Activated T-helper 1 cell treated with anti-CD3 and anti-CD28 coated beads, Interleukin-12 subunit alpha, Interleukin-12 subunit beta, Interleukin-2, Interleukin-4 antibody, amounts not matched to agents 30 ng/mL and 10 ng/mL and 1 ng/mL, durations not matched to agents 14 hours and 24 hours and 36 hours (primary cell): ENCODE results near the gene PDILT. TPM values are rescaled to one million over a fixed set of nuclear protein-coding genes. Genes with fewer than 3 reads are reported as not detected.
"Not testable (repeated sequence)": the region's sequence is repeated elsewhere in the genome, so short reads cannot be mapped to it uniquely, and the experiment has no call there.

Experiments used
- DNase-seq: peaks from one replicate; pipeline ENCODE4 v3.0.0; 2021; ENCODE audit warnings: low spot score
- H3K27ac Mint-ChIP-seq: one replicate; pipeline ENCODE4 v1.8.0; 2021; ENCODE audit warnings: mild to moderate bottlenecking, mixed read lengths
- H3K27me3 Mint-ChIP-seq: one replicate; pipeline ENCODE4 v1.8.0; 2022; ENCODE audit warnings: mild to moderate bottlenecking, moderate library complexity, mixed read lengths; ENCODE audit not compliant: insufficient read depth
- H3K36me3 Mint-ChIP-seq: one replicate; pipeline ENCODE4 v1.8.0; 2021; ENCODE audit warnings: low read depth, mixed read lengths
- H3K4me1 Mint-ChIP-seq: one replicate; pipeline ENCODE4 v1.8.0; 2021; ENCODE audit warnings: low read depth, mixed read lengths
- H3K4me3 Mint-ChIP-seq: one replicate; pipeline ENCODE4 v1.8.0; 2021; ENCODE audit warnings: mild to moderate bottlenecking, moderate library complexity, mixed read lengths
- H3K9me3 Mint-ChIP-seq: one replicate; pipeline ENCODE4 v1.8.0; 2021; ENCODE audit warnings: mixed read lengths
- intact Hi-C: fragments of 100-400 bp; cut with micrococcal nuclease; formaldehyde crosslinking; loops from one replicate; pipeline ENCODE4 v1.15.1; 2024
- total RNA-seq: library from RNA; stranded (reverse); gene quantifications from 2 replicates; pipeline ENCODE4 v1.2.3, GENCODE V29; 2022

The PDILT gene
- total RNA-seq, result not detected in 2 replicates

- no peak for DNase-seq
- Mint-ChIP-seq H3K27ac (no peak within 1 kb of the TSS), H3K4me1 (no peaks in the 10 kb centered on the region), H3K4me3 (no peak within 1 kb of the TSS), H3K9me3 (no peaks in the 10 kb centered on the region), H3K27me3 (no peaks in the 10 kb centered on the region), H3K36me3 (no peaks in the 10 kb centered on the region)
- intact Hi-C loops, result no loop called here
These were observed at the start of gene PDILT for GRCh38 chr16:20404637-20405036. Gene PDILT (minus strand): TSS chr16:20404737. CDS start chr16:20399300, 5,437 bp downstream.

GRCh38 chr16:20453633-20454032 is 49.1 kb upstream of the PDILT start:
- intact Hi-C loops, DNase-seq, H3K9me3 Mint-ChIP-seq, H3K27ac Mint-ChIP-seq, H3K4me3 Mint-ChIP-seq, H3K27me3 Mint-ChIP-seq, H3K4me1 Mint-ChIP-seq, H3K36me3 Mint-ChIP-seq: not testable (repeated sequence)

- H3K9me3 Mint-ChIP-seq, H3K27me3 Mint-ChIP-seq, DNase-seq, H3K4me3 Mint-ChIP-seq, H3K27ac Mint-ChIP-seq, H3K36me3 Mint-ChIP-seq, intact Hi-C loops, H3K4me1 Mint-ChIP-seq: not testable (repeated sequence)
These were observed 46.8 kb upstream of the PDILT start, which contains the start of gene ACSM2A for GRCh38 chr16:20451364-20451763. Gene ACSM2A (plus strand): TSS chr16:20451521. CDS start chr16:20460115, 8,594 bp downstream.

GRCh38 chr16:20446652-20447393 is 42.3 kb upstream of the PDILT start:
- H3K36me3 Mint-ChIP-seq, H3K4me3 Mint-ChIP-seq, H3K27me3 Mint-ChIP-seq, DNase-seq, H3K27ac Mint-ChIP-seq, H3K4me1 Mint-ChIP-seq, intact Hi-C loops, H3K9me3 Mint-ChIP-seq: not testable (repeated sequence)

- intact Hi-C loops, H3K4me1 Mint-ChIP-seq, H3K4me3 Mint-ChIP-seq, H3K9me3 Mint-ChIP-seq, H3K36me3 Mint-ChIP-seq, DNase-seq, H3K27me3 Mint-ChIP-seq, H3K27ac Mint-ChIP-seq: not testable (repeated sequence)
These were observed 37.3 kb upstream of the PDILT start for GRCh38 chr16:20441859-20442258.

- intact Hi-C loops, result no loop called here
- Mint-ChIP-seq H3K36me3 (no peaks in the 10 kb centered on the region), H3K27me3 (no peaks in the 10 kb centered on the region)
These were observed 36.7 kb upstream of the PDILT start for GRCh38 chr16:20441191-20441590.

GRCh38 chr16:20440731-20441130 is 36.2 kb upstream of the PDILT start:
- not testable (repeated sequence) for DNase-seq, H3K36me3 Mint-ChIP-seq, H3K27ac Mint-ChIP-seq

More at GRCh38 chr16:20441191-20441590, 36.7 kb upstream of the PDILT start:
- Mint-ChIP-seq H3K9me3 (no peaks in the 10 kb centered on the region), H3K27ac (no peak overlapping the region), H3K4me1 (no peaks in the 10 kb centered on the region), H3K4me3 (no peak overlapping the region)
- DNase-seq, result no peak

GRCh38 chr16:20439820-20440231 is 35.3 kb upstream of the PDILT start:
- H3K27ac Mint-ChIP-seq, intact Hi-C loops, H3K36me3 Mint-ChIP-seq, H3K4me1 Mint-ChIP-seq, H3K27me3 Mint-ChIP-seq, H3K9me3 Mint-ChIP-seq, DNase-seq, H3K4me3 Mint-ChIP-seq: not testable (repeated sequence)

More at GRCh38 chr16:20440731-20441130, 36.2 kb upstream of the PDILT start:
- H3K27me3 Mint-ChIP-seq, H3K4me3 Mint-ChIP-seq, intact Hi-C loops, H3K9me3 Mint-ChIP-seq, H3K4me1 Mint-ChIP-seq: not testable (repeated sequence)

- H3K36me3 Mint-ChIP-seq, H3K9me3 Mint-ChIP-seq, H3K27ac Mint-ChIP-seq, DNase-seq, H3K4me1 Mint-ChIP-seq, H3K4me3 Mint-ChIP-seq, intact Hi-C loops, H3K27me3 Mint-ChIP-seq: not testable (repeated sequence)
These were observed 34.4 kb upstream of the PDILT start for GRCh38 chr16:20438950-20439349.

GRCh38 chr16:20430948-20431347 is 26.4 kb upstream of the PDILT start:
- H3K36me3 Mint-ChIP-seq, result no peaks in the 10 kb centered on the region
- intact Hi-C loops, result no loop called here
- no peak overlapping the region for H3K4me3 Mint-ChIP-seq
- H3K4me1 Mint-ChIP-seq, result no peaks in the 10 kb centered on the region
- no peak for DNase-seq
- no peak overlapping the region for H3K27ac Mint-ChIP-seq
- H3K9me3 Mint-ChIP-seq, result no peaks in the 10 kb centered on the region
- peaks cover 1% of the 10 kb centered on the region for H3K27me3 Mint-ChIP-seq

- H3K4me3 Mint-ChIP-seq, H3K36me3 Mint-ChIP-seq, H3K27ac Mint-ChIP-seq, H3K4me1 Mint-ChIP-seq, DNase-seq, intact Hi-C loops, H3K27me3 Mint-ChIP-seq, H3K9me3 Mint-ChIP-seq: not testable (repeated sequence)
These were observed 25.9 kb upstream of the PDILT start for GRCh38 chr16:20430480-20430879.

- H3K27ac Mint-ChIP-seq, H3K4me1 Mint-ChIP-seq, H3K27me3 Mint-ChIP-seq, H3K36me3 Mint-ChIP-seq, H3K4me3 Mint-ChIP-seq, intact Hi-C loops, H3K9me3 Mint-ChIP-seq, DNase-seq: not testable (repeated sequence)
These were observed 25.0 kb upstream of the PDILT start for GRCh38 chr16:20429499-20429898.

- H3K9me3 Mint-ChIP-seq, H3K4me3 Mint-ChIP-seq, H3K27ac Mint-ChIP-seq, DNase-seq, intact Hi-C loops, H3K27me3 Mint-ChIP-seq, H3K36me3 Mint-ChIP-seq, H3K4me1 Mint-ChIP-seq: not testable (repeated sequence)
These were observed 22.9 kb upstream of the PDILT start for GRCh38 chr16:20427401-20427797.
